Cardiac fibroblast (primary cell): ENCODE results near the gene RNF223.
A peak's percentile ranks its signal among the peaks of the same experiment; 100 is the strongest.

Source experiments
- DNase-seq, 2 donors: peaks; one replicate each; pipeline versions ENCODE4 v3.0.0 to v3.0.0-alpha.2; 2010; ENCODE audit warnings: low read depth in 2 of 2
- H3K4me3 ChIP-seq, 2 donors: replicated peaks in 1 of 2; 1 replicate in 1 of 2; 2 replicates in 1 of 2; pipeline ENCODE4 v1.5.1; 2011; ENCODE audit warnings: low read depth in 2 of 2, low read length in 2 of 2, mild to moderate bottlenecking in 2 of 2, moderate library complexity in 1 of 2
- TF ChIP-seq, protein P1 (sequence below): IDR thresholded peaks from one replicate; pipeline ENCODE4 v1.5.1; 2011; ENCODE audit warnings: low read depth, mild to moderate bottlenecking, low read length, inconsistent platforms

Gene RNF223

DNA sequence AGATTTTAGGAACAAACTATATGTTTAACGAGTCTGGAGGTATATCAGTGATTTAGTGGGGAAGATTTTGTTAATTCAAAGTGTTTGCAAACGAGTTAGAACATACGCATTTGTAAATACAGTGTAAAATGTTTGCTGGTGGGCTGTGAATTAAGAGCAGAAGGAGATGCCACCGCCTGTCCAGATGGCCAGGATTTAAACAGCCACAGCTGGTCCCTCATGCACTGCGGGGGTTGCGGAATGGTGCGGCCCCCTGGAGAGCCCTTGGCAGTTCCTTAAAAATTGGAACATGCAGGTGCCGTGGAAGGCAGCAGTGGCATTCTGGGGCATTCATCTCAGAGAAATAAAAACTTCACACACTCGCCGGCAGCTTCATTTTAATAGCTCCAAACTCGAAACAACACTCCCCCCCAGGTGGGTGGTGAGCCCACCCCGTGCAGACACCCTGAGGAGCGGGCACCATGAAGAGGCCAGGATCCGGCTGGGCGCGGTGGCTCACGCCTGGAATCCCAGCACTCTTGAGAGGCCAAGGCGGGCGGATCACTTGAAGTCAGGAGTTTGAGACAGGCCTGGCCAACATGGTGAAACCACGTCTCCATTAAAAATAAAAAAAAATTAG is 45.3 kb upstream of the RNF223 start:
- no peak overlapping the region for H3K4me3 ChIP-seq
- TF ChIP-seq, protein P1, sequence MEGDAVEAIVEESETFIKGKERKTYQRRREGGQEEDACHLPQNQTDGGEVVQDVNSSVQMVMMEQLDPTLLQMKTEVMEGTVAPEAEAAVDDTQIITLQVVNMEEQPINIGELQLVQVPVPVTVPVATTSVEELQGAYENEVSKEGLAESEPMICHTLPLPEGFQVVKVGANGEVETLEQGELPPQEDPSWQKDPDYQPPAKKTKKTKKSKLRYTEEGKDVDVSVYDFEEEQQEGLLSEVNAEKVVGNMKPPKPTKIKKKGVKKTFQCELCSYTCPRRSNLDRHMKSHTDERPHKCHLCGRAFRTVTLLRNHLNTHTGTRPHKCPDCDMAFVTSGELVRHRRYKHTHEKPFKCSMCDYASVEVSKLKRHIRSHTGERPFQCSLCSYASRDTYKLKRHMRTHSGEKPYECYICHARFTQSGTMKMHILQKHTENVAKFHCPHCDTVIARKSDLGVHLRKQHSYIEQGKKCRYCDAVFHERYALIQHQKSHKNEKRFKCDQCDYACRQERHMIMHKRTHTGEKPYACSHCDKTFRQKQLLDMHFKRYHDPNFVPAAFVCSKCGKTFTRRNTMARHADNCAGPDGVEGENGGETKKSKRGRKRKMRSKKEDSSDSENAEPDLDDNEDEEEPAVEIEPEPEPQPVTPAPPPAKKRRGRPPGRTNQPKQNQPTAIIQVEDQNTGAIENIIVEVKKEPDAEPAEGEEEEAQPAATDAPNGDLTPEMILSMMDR, result no peak

DNA sequence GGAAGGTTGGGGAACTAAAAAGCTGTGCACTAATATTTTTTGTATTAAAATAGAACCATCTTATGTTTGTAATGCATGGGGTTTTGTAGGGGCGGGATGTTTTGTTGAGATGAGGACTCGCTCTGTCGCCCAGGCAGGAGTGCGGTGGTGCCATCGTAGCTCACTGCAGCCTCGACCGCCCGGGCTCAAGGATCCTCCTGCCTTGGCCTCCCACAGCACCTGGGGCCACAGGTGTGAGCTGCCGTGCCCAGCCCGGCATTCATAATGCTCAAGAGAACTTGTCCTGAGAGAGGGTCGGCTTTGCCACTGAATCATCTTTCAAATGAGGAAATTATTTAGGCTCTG is 44.7 kb upstream of the RNF223 start:
- DNase-seq, result no peak
- TF ChIP-seq, protein P1, result no peak
- H3K4me3 ChIP-seq, result no peak overlapping the region

More for the DNA sequence above, 45.3 kb upstream of the RNF223 start:
- no peak for DNase-seq

DNA sequence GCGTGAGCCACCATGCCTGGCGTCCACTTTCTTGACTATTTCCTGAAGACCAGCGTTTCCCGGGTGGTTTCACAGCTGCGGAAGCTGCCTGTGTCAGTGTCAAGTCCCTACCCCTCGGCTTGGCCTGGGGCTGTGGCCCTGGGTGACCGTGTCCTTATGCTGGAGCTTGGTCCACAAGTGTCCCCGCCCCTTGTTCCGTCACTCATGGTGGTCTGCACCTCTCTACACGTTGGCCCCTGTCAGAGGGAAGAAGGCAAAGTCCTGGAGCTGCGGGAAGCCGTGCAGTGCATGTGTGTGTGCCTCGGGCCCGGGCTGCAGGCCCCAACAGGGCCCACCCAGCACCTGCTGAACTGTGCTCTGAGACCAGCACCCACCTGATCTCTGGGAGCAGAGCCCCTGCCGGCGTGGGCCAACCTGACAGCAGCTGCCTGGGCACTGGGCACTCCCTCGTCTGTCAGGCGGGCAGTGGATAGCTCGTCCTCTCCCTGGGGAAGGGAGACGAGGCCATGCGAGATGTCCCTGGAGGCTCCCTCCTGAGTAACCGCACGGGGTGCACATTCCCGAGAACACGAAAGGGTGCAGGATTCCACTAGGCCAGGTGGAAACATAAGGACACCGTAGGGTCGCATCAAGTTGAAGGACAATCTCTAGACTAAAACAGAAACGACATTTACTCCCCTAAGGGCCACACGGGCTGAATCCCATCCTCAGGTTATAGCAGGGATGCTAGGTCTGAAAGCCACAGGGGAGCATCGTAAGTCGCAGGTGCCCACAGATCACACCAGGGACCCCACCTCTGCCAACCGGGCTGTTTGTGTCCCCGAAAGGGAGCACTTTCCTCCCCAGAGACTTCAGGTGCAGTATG is 44.1 kb upstream of the RNF223 start:
- TF ChIP-seq, protein P1, result no peak

DNA sequence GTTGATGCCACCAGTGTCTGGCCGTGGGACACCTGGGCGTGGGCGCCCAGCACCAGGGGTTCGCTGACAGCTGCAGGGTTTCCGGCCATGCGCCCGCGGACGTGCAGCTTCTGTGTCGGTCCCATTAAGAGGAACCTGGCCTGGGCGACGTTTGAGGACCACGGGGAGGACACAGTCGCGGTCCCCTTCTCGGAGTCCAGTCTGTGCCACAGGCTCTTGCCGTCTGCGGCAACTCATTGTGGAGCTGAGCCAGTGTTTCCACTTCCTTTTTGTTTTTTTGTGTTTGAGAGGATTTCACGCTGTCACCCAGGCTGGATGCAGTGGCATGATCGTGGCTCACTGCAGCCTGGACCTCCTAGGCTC is 43.3 kb upstream of the RNF223 start:
- no peak overlapping the region for H3K4me3 ChIP-seq
- DNase-seq, result no peak
- TF ChIP-seq, protein P1, result no peak

More for the DNA sequence above, 44.1 kb upstream of the RNF223 start:
- no peak for DNase-seq
- no peak overlapping the region for H3K4me3 ChIP-seq

DNA sequence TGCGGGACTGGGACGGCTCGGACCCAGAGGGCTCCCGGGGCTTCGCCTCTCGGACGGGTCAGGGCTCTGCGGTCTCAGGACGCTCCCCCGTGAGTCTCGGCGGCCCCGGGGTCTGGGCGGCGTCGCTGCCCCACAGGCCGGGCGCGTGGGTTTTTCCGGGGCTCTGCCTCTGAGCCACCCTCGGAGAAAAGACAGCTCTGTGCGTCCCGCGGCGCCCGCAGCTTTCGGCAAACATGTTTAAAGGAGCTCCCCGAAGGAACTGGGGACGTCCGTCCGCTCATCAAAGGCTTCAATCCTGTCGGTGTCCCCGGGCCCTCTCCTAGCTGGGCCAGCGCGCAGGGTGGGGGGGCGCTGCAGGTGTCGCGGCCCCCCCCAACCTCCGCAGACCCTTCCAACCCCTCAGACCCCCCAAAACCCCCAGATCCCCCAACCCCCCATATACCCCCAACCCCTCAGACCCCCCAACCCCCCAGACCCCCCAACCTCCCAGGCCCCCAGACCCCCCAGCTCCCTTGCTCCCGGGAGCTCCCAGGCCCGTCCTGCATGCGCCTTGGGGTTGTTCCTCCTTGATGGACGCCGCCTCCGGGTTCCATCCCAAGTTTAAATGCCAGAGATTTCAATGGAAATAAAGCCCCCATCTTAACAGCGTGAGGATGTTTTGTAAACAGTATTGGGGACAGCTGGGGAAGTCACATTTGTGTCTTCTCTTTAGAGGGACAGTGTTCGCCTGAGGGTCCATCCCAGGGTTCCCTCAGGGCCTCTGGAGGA is 42.8 kb upstream of the RNF223 start:
- TF ChIP-seq, protein P1, result no peak
- peak in 1 of 2 donors; percentile 19 for DNase-seq
- H3K4me3 ChIP-seq, result peak overlapping the region; percentile 39 to 77

DNA sequence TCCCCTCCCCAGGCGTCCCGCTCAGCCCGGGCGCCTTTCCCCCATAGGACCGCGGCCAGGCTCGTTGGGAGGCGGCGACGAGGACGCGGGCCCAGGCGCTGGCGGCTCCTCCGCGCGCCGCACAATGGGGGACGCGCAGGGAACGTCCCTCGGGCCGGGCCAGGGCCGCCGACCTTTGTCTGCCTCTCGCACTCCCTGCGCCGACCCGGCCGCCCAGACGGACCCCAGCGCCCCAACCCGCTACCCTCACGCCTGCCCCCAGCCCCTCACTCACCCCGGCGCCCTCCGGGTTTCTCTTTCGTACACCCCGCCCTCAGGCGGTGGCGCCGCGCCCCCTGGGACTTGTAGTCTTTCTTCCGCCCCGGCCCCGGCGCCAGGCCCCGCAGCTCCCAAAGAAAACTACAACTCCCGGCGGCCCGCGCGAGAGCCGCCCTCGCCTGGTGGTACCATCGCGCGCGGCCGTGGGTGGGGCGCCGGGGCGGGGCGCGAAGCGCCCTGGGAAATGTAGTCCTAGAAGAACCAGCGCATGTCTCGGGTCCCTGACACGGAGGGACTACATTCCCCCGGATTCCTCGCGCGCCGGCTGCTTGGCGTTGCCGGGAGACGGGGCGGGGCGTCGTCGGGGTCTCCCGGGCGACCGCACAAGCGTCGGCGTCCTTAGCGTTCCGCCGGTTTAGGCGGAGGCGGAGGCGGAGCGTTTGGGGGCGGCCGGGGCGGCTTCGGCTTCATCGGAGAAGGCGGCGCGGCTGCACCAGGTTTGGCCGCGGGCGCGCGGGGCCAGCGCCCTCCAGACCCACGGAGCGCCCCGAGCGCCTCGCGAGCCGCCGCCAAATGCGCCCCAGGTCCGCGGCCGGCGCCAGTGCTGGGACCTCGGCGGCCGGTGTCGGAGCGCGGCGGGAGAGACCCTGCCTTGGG is 41.9 kb upstream of the RNF223 start, which contains the start of gene C1orf159:
C1orf159 (minus strand) TSS at position 304 of the 915 bp plus-strand sequence. CDS start 24,546 bp downstream, outside the sequence.
- peak within 1 kb of the TSS; percentile 57 to 77 for H3K4me3 ChIP-seq
- TF ChIP-seq, protein P1, result no peak
- DNase-seq, result peak; percentile 98
